Uterus (tissue), 2 donors: Measurements from ENCODE around the gene OPRM1.

Experiments used
- POLR2A ChIP-seq, 2 donors: fragments of 450-650 bp; IDR thresholded peaks; one replicate each; pipeline ENCODE4 v1.6.1; 2016; ENCODE audit warnings: antibody characterized with exemption in 2 of 2, mild to moderate bottlenecking in 1 of 2, moderate library complexity in 1 of 2
- TF ChIP-seq, protein P1 (sequence below), 4 experiments: fragments of 200-600 bp in 2 of 4; fragments of 450-650 bp in 2 of 4; sonication (generic) in 2 of 4; IDR thresholded peaks; one replicate each; pipeline ENCODE4 v1.5.1; 2016 to 2019; ENCODE audit warnings: antibody characterized with exemption in 4 of 4, mild to moderate bottlenecking in 2 of 4, moderate library complexity in 1 of 4

DNA sequence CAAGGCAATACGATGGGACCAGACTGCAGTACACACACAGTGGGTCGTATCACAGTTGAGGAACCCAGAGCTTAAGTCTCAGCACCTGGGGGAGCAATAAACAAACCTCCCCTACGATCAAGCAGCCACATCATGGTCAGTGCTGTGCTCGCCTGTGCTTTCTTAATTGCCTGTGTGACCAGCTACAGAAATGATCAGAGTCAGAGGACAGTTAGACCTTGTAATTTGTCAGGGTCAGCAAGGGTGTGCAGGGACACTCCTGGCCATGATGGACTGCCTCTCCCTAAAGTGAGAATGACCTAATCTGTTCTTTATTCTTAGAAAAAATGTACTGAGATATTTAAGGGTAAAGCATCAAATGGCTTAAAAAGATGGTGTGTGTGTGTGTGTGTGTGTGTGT is 78.4 kb downstream of the OPRM1 start:
- no peak for TF ChIP-seq POLR2A (IDR thresholded peaks at IDR 0.05)
- TF ChIP-seq, protein P1, sequence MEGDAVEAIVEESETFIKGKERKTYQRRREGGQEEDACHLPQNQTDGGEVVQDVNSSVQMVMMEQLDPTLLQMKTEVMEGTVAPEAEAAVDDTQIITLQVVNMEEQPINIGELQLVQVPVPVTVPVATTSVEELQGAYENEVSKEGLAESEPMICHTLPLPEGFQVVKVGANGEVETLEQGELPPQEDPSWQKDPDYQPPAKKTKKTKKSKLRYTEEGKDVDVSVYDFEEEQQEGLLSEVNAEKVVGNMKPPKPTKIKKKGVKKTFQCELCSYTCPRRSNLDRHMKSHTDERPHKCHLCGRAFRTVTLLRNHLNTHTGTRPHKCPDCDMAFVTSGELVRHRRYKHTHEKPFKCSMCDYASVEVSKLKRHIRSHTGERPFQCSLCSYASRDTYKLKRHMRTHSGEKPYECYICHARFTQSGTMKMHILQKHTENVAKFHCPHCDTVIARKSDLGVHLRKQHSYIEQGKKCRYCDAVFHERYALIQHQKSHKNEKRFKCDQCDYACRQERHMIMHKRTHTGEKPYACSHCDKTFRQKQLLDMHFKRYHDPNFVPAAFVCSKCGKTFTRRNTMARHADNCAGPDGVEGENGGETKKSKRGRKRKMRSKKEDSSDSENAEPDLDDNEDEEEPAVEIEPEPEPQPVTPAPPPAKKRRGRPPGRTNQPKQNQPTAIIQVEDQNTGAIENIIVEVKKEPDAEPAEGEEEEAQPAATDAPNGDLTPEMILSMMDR (IDR thresholded peaks at IDR 0.05) = no peak
